ENCODE results near the gene PEX5. TPM values are rescaled to one million over a fixed set of nuclear protein-coding genes. Genes with fewer than 3 reads are reported as not detected.

Gene PEX5
- 58.8 and 72.0 TPM in 2 replicates for total RNA-seq (2014; rRNA removed; shearing (Covaris generic))
- polyA plus RNA-seq (2016; fragmentation: Nextera tagmentation; extraction: Ambion mirVana) = 7.4 and 7.5 TPM in 2 replicates
- long read RNA-seq, partial matches to known transcripts = 0 of 1 reads
- long read RNA-seq, other reads (novel, unspliced or antisense) = 1 of 1 reads

- ATAC-seq = peak; percentile 92
- Histone ChIP-seq H3K9me2 (ENCODE audit: insufficient read depth) (no peaks in the 10 kb centered on the region), H3K27ac (ENCODE audit: low read depth) (no peak within 1 kb of the TSS), H3K36me3 (ENCODE audit: insufficient read depth) (peaks cover 17% of the 10 kb centered on the region), H3K4me1 (ENCODE audit: insufficient read depth) (peaks cover 14% of the 10 kb centered on the region; the same call in 1 of the 2 replicates), H3K4me2 (peak within 1 kb of the TSS; percentile 100), H3K27me3 (ENCODE audit: insufficient read depth) (no peaks in the 10 kb centered on the region), H3F3A (replicated peaks; ENCODE audit: low read depth) (no peaks in the 10 kb centered on the region), H3K4me3 (peak within 1 kb of the TSS; percentile 94), H2AFZ (peak within 1 kb of the TSS; percentile 99), H3K79me2 (replicated peaks; ENCODE audit: insufficient read depth) (peaks cover 31% of the 10 kb centered on the region), H4K20me1 (replicated peaks; ENCODE audit: insufficient read depth) (peaks cover 17% of the 10 kb centered on the region)
- Mint-ChIP-seq H3K27ac (peak within 1 kb of the TSS; percentile 80), H3K4me1 (peaks cover 26% of the 10 kb centered on the region), H3K9me3 (no peaks in the 10 kb centered on the region; the same call in 2 of the 3 replicates), H3K4me3 (peak within 1 kb of the TSS; percentile 91), H3K36me3 (ENCODE audit: low read depth) (peaks cover 29% of the 10 kb centered on the region), H3K27me3 (ENCODE audit: insufficient read depth, low read depth, poor library complexity) (peaks cover 7% of the 10 kb centered on the region)
- peak; percentile 97 for DNase-seq (ENCODE audit: low spot score)
- TF ChIP-seq ETS1 (IDR thresholded peaks at IDR 0.05) (0 out of 2 replicates have a peak, but pooled peaks have one; percentile 25), NANOG (IDR thresholded peaks at IDR 0.05; ENCODE audit: borderline replicate concordance) (no peak), POLR2AphosphoS5 (IDR thresholded peaks at IDR 0.05; ENCODE audit: low read depth) (peak; percentile 61), CREB1 (CRISPR knock-in tag; IDR thresholded peaks at IDR 0.05; ENCODE audit: low read depth) (peak; percentile 56)
Measured at GRCh38 chr12:7189398-7190267, at the start of gene PEX5. Gene PEX5, plus strand, starts transcription at chr12:7189686. Its CDS starts 692 bp downstream, at chr12:7190378.

DNA sequence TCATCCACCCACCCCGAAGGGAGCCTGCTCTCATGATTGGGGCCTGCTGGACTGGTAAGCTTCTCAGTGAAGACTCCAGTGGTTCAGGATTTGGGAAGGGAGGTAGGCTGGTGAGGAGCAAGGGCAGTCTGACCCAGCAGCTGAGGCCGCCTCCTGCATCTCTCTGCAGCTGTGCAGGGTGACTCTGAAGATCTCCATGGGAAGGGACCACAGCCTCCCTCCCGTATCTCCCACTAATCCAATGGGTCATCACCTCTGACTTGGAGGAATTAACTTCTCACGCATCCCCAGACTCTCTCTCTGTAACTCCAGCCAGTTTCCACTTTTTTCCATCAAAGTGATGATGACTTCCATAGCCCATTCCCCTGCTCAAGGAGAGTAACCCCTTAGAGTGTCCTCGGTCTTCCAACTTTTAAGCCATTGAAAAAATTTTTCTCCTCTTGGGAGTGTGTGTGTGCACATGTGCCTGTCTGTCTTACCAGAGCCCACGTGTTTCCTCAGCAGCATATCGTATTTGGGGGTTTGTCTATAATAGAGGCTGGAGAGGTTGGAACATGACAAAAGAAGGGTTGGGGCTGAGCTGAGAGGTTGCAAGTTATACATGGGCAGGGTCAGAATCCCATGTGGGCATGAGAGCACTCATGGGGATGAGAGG, 48.0 kb upstream of the PEX5 start:
- 0 out of 2 replicates have a peak, but pooled peaks cover 3% of the 10 kb centered on the region for H3K9me2 ChIP-seq (ENCODE audit: insufficient read depth)
- H3K79me2 ChIP-seq (replicated peaks; ENCODE audit: insufficient read depth) = no peaks in the 10 kb centered on the region
- H3F3A ChIP-seq (replicated peaks; ENCODE audit: low read depth) = no peaks in the 10 kb centered on the region
- H3K36me3 ChIP-seq (ENCODE audit: insufficient read depth) = no peaks in the 10 kb centered on the region
- peaks cover 4% of the 10 kb centered on the region for H3K27me3 Mint-ChIP-seq (ENCODE audit: insufficient read depth, low read depth, poor library complexity)
- peaks cover 25% of the 10 kb centered on the region for H3K36me3 Mint-ChIP-seq (ENCODE audit: low read depth)
- H3K9me3 Mint-ChIP-seq = no peaks in the 10 kb centered on the region
- H3K4me1 Mint-ChIP-seq = no peaks in the 10 kb centered on the region
- H3K27me3 ChIP-seq (ENCODE audit: insufficient read depth) = no peaks in the 10 kb centered on the region
- H2AFZ ChIP-seq = no peak overlapping the region
- H3K27ac Mint-ChIP-seq = no peak overlapping the region
- DNase-seq (ENCODE audit: low spot score) (no peak), ATAC-seq (no peak)
- H3K4me3 ChIP-seq = no peak overlapping the region
- no peaks in the 10 kb centered on the region for H3K4me1 ChIP-seq (ENCODE audit: insufficient read depth)
- H3K27ac ChIP-seq (ENCODE audit: low read depth) = no peak overlapping the region
- no peak overlapping the region for H3K4me3 Mint-ChIP-seq
- no peaks in the 10 kb centered on the region; the same call in 1 of the 2 replicates for H4K20me1 ChIP-seq (replicated peaks; ENCODE audit: insufficient read depth)
- H3K4me2 ChIP-seq = no peak overlapping the region
- TF ChIP-seq NANOG (IDR thresholded peaks at IDR 0.05; ENCODE audit: borderline replicate concordance) (no peak), REST (IDR thresholded peaks at IDR 0.05; ENCODE audit: unreplicated experiment) (no peak), ZNF331 (CRISPR knock-in tag; IDR thresholded peaks at IDR 0.05; ENCODE audit: low read depth) (no peak), STAT1 (IDR thresholded peaks at IDR 0.05; ENCODE audit: unreplicated experiment) (no peak), EZH2 (IDR thresholded peaks at IDR 0.05; ENCODE audit: low read depth, unreplicated experiment) (no peak), EZH2phosphoT487 (IDR thresholded peaks at IDR 0.05; ENCODE audit: unreplicated experiment) (no peak), JUNB (IDR thresholded peaks at IDR 0.05; ENCODE audit: unreplicated experiment) (no peak)
